H9 (cell line): ENCODE data around the gene ARSG. TPM values are rescaled to one million over a fixed set of nuclear protein-coding genes. Genes with fewer than 3 reads are reported as not detected.

Experiments
- DNase-seq: peaks from one replicate; pipeline ENCODE4 v3.0.0-alpha.2; 2017
- H2AFZ ChIP-seq: one replicate; pipeline ENCODE4 v1.6.1; 2013; ENCODE audit warnings: mild to moderate bottlenecking, low read length, control low read depth, moderate library complexity
- H2AK5ac ChIP-seq: 2 replicates; pipeline ENCODE4 v1.6.1; 2013; ENCODE audit warnings: low read length, control low read depth, mixed read lengths; ENCODE audit not compliant: insufficient read length
- H2BK120ac ChIP-seq: one replicate; pipeline ENCODE4 v1.6.1; 2013; ENCODE audit warnings: low read depth, mild to moderate bottlenecking, low read length, control low read depth, inconsistent platforms; ENCODE audit not compliant: poor library complexity, severe bottlenecking
- H2BK12ac ChIP-seq: 2 replicates; pipeline ENCODE4 v1.6.1; 2013; ENCODE audit warnings: low read length, control low read depth, mixed read lengths, low read depth; ENCODE audit not compliant: insufficient read length
- H2BK15ac ChIP-seq: 2 replicates; pipeline ENCODE4 v1.6.1; 2013; ENCODE audit warnings: low read depth, low read length, control low read depth
- H2BK20ac ChIP-seq: one replicate; pipeline ENCODE4 v1.6.1; 2013; ENCODE audit warnings: low read depth, mild to moderate bottlenecking, low read length, control low read depth, inconsistent platforms; ENCODE audit not compliant: poor library complexity, severe bottlenecking
- H2BK5ac ChIP-seq: 2 replicates; pipeline ENCODE4 v1.6.1; 2013; ENCODE audit warnings: low read length, control low read depth, mixed read lengths; ENCODE audit not compliant: insufficient read length
- H3K14ac ChIP-seq: 2 replicates; pipeline ENCODE4 v1.6.1; 2013; ENCODE audit warnings: low read length, control low read depth; ENCODE audit not compliant: insufficient read depth
- H3K18ac ChIP-seq: 2 replicates; pipeline ENCODE4 v1.6.1; 2013; ENCODE audit warnings: low read depth, mild to moderate bottlenecking, mixed read lengths, low read length, control low read depth; ENCODE audit not compliant: insufficient read length
- H3K23ac ChIP-seq: 2 replicates; pipeline ENCODE4 v1.6.1; 2013; ENCODE audit warnings: low read length, control low read depth, mixed read lengths, low read depth; ENCODE audit not compliant: insufficient read length
- H3K23me2 ChIP-seq: 2 replicates; pipeline ENCODE4 v1.6.1; 2013; ENCODE audit warnings: low read depth, mild to moderate bottlenecking, mixed read lengths, low read length, control low read depth; ENCODE audit not compliant: insufficient read length, poor library complexity, severe bottlenecking
- H3K27ac ChIP-seq: 2 replicates; pipeline ENCODE4 v1.5.1; 2013; ENCODE audit warnings: low read length, control low read depth, mixed read lengths, low read depth; ENCODE audit not compliant: insufficient read length
- H3K27me3 ChIP-seq: 2 replicates; pipeline ENCODE4 v1.6.1; 2013; ENCODE audit warnings: low read length, control low read depth, inconsistent platforms; ENCODE audit not compliant: insufficient read depth
- H3K4ac ChIP-seq: 2 replicates; pipeline ENCODE4 v1.6.1; 2013; ENCODE audit warnings: low read depth, mild to moderate bottlenecking, control low read depth, inconsistent platforms, low read length, moderate library complexity
- H3K4me1 ChIP-seq: 2 replicates; pipeline ENCODE4 v1.6.1; 2013; ENCODE audit warnings: low read length, control low read depth, inconsistent platforms; ENCODE audit not compliant: insufficient read depth
- H3K4me2 ChIP-seq: 2 replicates; pipeline ENCODE4 v1.6.1; 2013; ENCODE audit warnings: low read length, control low read depth, mixed read lengths; ENCODE audit not compliant: insufficient read length, insufficient read depth
- H3K56ac ChIP-seq: 2 replicates; pipeline ENCODE4 v1.6.1; 2013; ENCODE audit warnings: low read depth, mild to moderate bottlenecking, mixed read lengths, low read length, control low read depth; ENCODE audit not compliant: insufficient read length
- H3K79me1 ChIP-seq: 2 replicates; pipeline ENCODE4 v1.6.1; 2013; ENCODE audit warnings: low read depth, mild to moderate bottlenecking, moderate library complexity, low read length, control low read depth, inconsistent platforms; ENCODE audit not compliant: insufficient read depth, poor library complexity, severe bottlenecking
- H3K79me2 ChIP-seq: 2 replicates; pipeline ENCODE4 v1.6.1; 2013; ENCODE audit warnings: low read length, control low read depth, inconsistent platforms; ENCODE audit not compliant: insufficient read depth
- H3K9ac ChIP-seq: 2 replicates; pipeline ENCODE4 v1.6.1; 2013; ENCODE audit warnings: low read length, control low read depth, mixed read lengths; ENCODE audit not compliant: insufficient read length; ENCODE audit errors: extremely low read depth
- H3K9me3 ChIP-seq: one replicate; pipeline ENCODE4 v1.6.1; 2013; ENCODE audit warnings: low read depth, low read length, inconsistent platforms; ENCODE audit not compliant: control insufficient read depth
- H3T11ph ChIP-seq: one replicate; pipeline ENCODE4 v1.6.1; 2013; ENCODE audit warnings: mild to moderate bottlenecking, low read length, control low read depth, inconsistent platforms
- H4K20me1 ChIP-seq: one replicate; pipeline ENCODE4 v1.6.1; 2013; ENCODE audit not compliant: control insufficient read depth, insufficient read length, insufficient read depth
- H4K5ac ChIP-seq: 2 replicates; pipeline ENCODE4 v1.6.1; 2013; ENCODE audit warnings: low read depth, mild to moderate bottlenecking, mixed read lengths, low read length, control low read depth; ENCODE audit not compliant: insufficient read length
- H4K8ac ChIP-seq: replicated peaks from 2 replicates; pipeline ENCODE4 v1.6.1; 2013; ENCODE audit warnings: low read length, control low read depth, mixed read lengths, low read depth; ENCODE audit not compliant: insufficient read length
- H4K91ac ChIP-seq: 2 replicates; pipeline ENCODE4 v1.6.1; 2013; ENCODE audit warnings: low read depth, mild to moderate bottlenecking, moderate library complexity, mixed read lengths, low read length, control low read depth; ENCODE audit not compliant: insufficient read length
- H3K27ac Mint-ChIP-seq, 3 experiments: 2 replicates in 2 of 3; 3 replicates in 1 of 3; pipeline ENCODE4 v1.8.0; 2020 to 2021; ENCODE audit warnings: mixed read lengths in 3 of 3, mild to moderate bottlenecking in 1 of 3, moderate library complexity in 1 of 3
- H3K27me3 Mint-ChIP-seq: 2 replicates; pipeline ENCODE4 v1.8.0; 2021; ENCODE audit warnings: low read depth, mild to moderate bottlenecking, moderate library complexity, mixed read lengths
- H3K36me3 Mint-ChIP-seq, 3 experiments: 2 replicates in 2 of 3; 3 replicates in 1 of 3; pipeline ENCODE4 v1.8.0; 2020 to 2021; ENCODE audit warnings: low read depth in 3 of 3, mixed read lengths in 3 of 3; ENCODE audit not compliant: insufficient read depth in 1 of 3
- H3K4me1 Mint-ChIP-seq, 2 experiments: 2 replicates each; pipeline ENCODE4 v1.8.0; 2020; ENCODE audit warnings: mixed read lengths in 2 of 2
- H3K4me3 Mint-ChIP-seq, 2 experiments: 2 replicates in 1 of 2; 3 replicates in 1 of 2; pipeline ENCODE4 v1.8.0; 2020 to 2021; ENCODE audit warnings: mild to moderate bottlenecking in 2 of 2, mixed read lengths in 2 of 2, moderate library complexity in 1 of 2
- H3K9me3 Mint-ChIP-seq, 2 experiments: 2 replicates in 1 of 2; 3 replicates in 1 of 2; pipeline ENCODE4 v1.8.0; 2020; ENCODE audit warnings: mild to moderate bottlenecking in 2 of 2, mixed read lengths in 2 of 2, moderate library complexity in 1 of 2
- WGBS: extraction: QIAGEN DNeasy Blood & Tissue Kit; methylation state at CpG from one replicate; pipeline ENCODE4 v1.1.7; 2013; ENCODE audit warnings: missing lambda C conversion rate, low lambda C conversion rate, mixed read lengths; ENCODE audit not compliant: insufficient read length; ENCODE audit errors: extremely low coverage; 5-methylcytosine and 5-hydroxymethylcytosine counted together
- total RNA-seq: library from RNA; stranded (reverse); gene quantifications from 2 replicates; pipeline ENCODE4 v1.2.1, GENCODE V29; 2021
- TF ChIP-seq, protein P1 (sequence below): fragments of 200-600 bp; sonication (generic); conservative IDR thresholded peaks from 3 replicates; pipeline ENCODE4 v1.8.0; 2021; ENCODE audit warnings: antibody characterized with exemption, mild to moderate bottlenecking

ARSG gene
- total RNA-seq, 1 experiment from 2014 or later = 3.6 TPM

DNA sequence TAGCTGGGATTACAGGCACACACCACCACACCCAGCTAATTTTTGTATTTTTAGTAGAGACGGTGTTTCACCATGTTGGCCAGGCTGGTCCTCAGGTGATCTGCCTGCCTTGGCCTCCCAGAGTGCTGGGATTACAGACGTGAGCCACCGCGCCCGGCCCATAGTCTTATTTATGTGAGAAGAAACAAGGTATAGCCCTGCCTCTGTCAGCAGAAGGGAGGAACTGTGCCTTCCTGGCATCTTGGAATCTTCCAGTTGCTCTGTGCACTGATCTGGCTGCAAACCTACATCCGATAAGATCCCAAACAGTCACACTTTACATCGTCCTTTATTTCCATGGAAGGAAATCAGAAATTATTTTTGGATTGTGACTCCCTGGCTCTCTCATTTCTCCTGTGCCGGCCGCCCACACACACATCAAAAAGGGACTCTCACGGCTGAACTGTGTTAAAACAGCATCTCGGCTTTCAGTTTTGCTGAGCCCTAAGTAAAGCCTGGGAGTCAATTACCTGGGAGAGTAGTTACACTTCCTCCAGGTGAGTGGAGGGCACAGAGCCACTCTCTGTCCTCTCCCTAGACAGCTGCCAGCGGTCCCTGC, 142.7 kb downstream of the ARSG start:
- peaks cover 11 to 34% (median 25%) of the 10 kb centered on the region in 3 experiments; a peak in 6 of 7 replicates for H3K36me3 Mint-ChIP-seq
- H3K27me3 Mint-ChIP-seq = no peaks in the 10 kb centered on the region

More for the DNA sequence above, 142.7 kb downstream of the ARSG start:
- no peak overlapping the region for H2BK120ac ChIP-seq
- H4K8ac ChIP-seq = no peak overlapping the region
- H3K56ac ChIP-seq = no peak overlapping the region
- H2AK5ac ChIP-seq = no peak overlapping the region
- no peaks in the 10 kb centered on the region for H3K23me2 ChIP-seq
- H3K27ac Mint-ChIP-seq = no peak overlapping the region
- H3K27me3 ChIP-seq = no peaks in the 10 kb centered on the region
- H3K4me2 ChIP-seq = no peak overlapping the region
- H3K9me3 Mint-ChIP-seq = no peaks in the 10 kb centered on the region
- H3K9me3 ChIP-seq = no peaks in the 10 kb centered on the region
- WGBS = no CpG with 5 or more reads among the region's 12 CpGs
- H4K20me1 ChIP-seq = no peaks in the 10 kb centered on the region
- no peak overlapping the region for H3K14ac ChIP-seq
- H3T11ph ChIP-seq = no peak overlapping the region
- H3K4me1 ChIP-seq = no peaks in the 10 kb centered on the region
- no peak overlapping the region for H2AFZ ChIP-seq
- H3K79me1 ChIP-seq = no peaks in the 10 kb centered on the region
- no peak overlapping the region for H4K91ac ChIP-seq
- no peak overlapping the region for H4K5ac ChIP-seq
- no peak overlapping the region for H2BK15ac ChIP-seq
- H3K4ac ChIP-seq = no peak overlapping the region
- no peaks in the 10 kb centered on the region for H3K79me2 ChIP-seq
- no peak overlapping the region for H3K27ac ChIP-seq
- DNase-seq = no peak
- no peak overlapping the region for H2BK12ac ChIP-seq
- H3K9ac ChIP-seq = no peak overlapping the region
- H3K23ac ChIP-seq = no peak overlapping the region
- no peak overlapping the region for H2BK20ac ChIP-seq
- H3K18ac ChIP-seq = no peak overlapping the region
- TF ChIP-seq, protein P1, sequence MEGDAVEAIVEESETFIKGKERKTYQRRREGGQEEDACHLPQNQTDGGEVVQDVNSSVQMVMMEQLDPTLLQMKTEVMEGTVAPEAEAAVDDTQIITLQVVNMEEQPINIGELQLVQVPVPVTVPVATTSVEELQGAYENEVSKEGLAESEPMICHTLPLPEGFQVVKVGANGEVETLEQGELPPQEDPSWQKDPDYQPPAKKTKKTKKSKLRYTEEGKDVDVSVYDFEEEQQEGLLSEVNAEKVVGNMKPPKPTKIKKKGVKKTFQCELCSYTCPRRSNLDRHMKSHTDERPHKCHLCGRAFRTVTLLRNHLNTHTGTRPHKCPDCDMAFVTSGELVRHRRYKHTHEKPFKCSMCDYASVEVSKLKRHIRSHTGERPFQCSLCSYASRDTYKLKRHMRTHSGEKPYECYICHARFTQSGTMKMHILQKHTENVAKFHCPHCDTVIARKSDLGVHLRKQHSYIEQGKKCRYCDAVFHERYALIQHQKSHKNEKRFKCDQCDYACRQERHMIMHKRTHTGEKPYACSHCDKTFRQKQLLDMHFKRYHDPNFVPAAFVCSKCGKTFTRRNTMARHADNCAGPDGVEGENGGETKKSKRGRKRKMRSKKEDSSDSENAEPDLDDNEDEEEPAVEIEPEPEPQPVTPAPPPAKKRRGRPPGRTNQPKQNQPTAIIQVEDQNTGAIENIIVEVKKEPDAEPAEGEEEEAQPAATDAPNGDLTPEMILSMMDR = no peak
- H2BK5ac ChIP-seq = no peak overlapping the region
- H3K4me3 Mint-ChIP-seq = no peak overlapping the region
- H3K4me1 Mint-ChIP-seq = peaks cover 5 to 9% of the 10 kb centered on the region in 2 experiments
